ENCODE measurements around the gene AGO3.

Gene AGO3

GRCh38 chr1:35894656-35895055, 36.2 kb upstream of the AGO3 start:
- TF ChIP-seq ZFX (IDR thresholded peaks at IDR 0.05): no peak
- TF ChIP-seq, protein P1, sequence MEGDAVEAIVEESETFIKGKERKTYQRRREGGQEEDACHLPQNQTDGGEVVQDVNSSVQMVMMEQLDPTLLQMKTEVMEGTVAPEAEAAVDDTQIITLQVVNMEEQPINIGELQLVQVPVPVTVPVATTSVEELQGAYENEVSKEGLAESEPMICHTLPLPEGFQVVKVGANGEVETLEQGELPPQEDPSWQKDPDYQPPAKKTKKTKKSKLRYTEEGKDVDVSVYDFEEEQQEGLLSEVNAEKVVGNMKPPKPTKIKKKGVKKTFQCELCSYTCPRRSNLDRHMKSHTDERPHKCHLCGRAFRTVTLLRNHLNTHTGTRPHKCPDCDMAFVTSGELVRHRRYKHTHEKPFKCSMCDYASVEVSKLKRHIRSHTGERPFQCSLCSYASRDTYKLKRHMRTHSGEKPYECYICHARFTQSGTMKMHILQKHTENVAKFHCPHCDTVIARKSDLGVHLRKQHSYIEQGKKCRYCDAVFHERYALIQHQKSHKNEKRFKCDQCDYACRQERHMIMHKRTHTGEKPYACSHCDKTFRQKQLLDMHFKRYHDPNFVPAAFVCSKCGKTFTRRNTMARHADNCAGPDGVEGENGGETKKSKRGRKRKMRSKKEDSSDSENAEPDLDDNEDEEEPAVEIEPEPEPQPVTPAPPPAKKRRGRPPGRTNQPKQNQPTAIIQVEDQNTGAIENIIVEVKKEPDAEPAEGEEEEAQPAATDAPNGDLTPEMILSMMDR (conservative IDR thresholded peaks at IDR 0.05): no peak
- H3K27ac ChIP-seq: no peak overlapping the region

GRCh38 chr1:35899941-35900340, 31.0 kb upstream of the AGO3 start:
- TF ChIP-seq, protein P1 (conservative IDR thresholded peaks at IDR 0.05): no peak
- TF ChIP-seq ZFX (IDR thresholded peaks at IDR 0.05): no peak
- H3K27ac ChIP-seq: no peak overlapping the region

GRCh38 chr1:35901235-35901634, 29.7 kb upstream of the AGO3 start:
- TF ChIP-seq ZFX (IDR thresholded peaks at IDR 0.05): no peak
- TF ChIP-seq, protein P1 (conservative IDR thresholded peaks at IDR 0.05): no peak
- H3K27ac ChIP-seq: no peak overlapping the region

GRCh38 chr1:35902671-35903070, 28.2 kb upstream of the AGO3 start:
- H3K27ac ChIP-seq: no peak overlapping the region
- TF ChIP-seq, protein P1 (conservative IDR thresholded peaks at IDR 0.05): no peak
- no peak for TF ChIP-seq ZFX (IDR thresholded peaks at IDR 0.05)

GRCh38 chr1:35914717-35915116, 16.2 kb upstream of the AGO3 start:
- no peak for TF ChIP-seq ZFX (IDR thresholded peaks at IDR 0.05)
- TF ChIP-seq, protein P1 (conservative IDR thresholded peaks at IDR 0.05): no peak
- H3K27ac ChIP-seq: no peak overlapping the region

DNA sequence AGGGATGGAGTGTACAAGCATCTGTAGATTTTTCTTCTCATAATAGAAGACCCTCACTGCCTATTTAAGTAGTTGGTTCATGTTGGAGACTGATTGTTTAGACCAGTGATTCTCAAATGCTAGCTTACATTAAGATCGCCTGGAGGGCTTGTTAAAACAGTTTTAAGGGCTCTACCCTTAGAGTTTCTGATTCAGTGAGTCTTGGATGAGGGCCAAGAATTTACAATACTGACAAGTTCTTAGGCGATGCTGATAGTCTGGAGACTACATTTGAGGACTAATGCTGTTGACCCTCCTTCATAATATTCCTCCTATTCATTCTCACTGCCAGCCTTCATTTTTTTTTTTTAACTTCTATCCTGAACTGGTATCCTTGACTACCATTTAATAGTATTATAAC, 15.2 kb upstream of the AGO3 start:
- H3K27ac ChIP-seq: no peak overlapping the region
- TF ChIP-seq ZFX (IDR thresholded peaks at IDR 0.05): no peak
- TF ChIP-seq, protein P1 (conservative IDR thresholded peaks at IDR 0.05): no peak

GRCh38 chr1:35923791-35924221, 7.1 kb upstream of the AGO3 start:
- H3K27ac ChIP-seq: no peak overlapping the region
- TF ChIP-seq, protein P1 (conservative IDR thresholded peaks at IDR 0.05): no peak
- TF ChIP-seq ZFX (IDR thresholded peaks at IDR 0.05): no peak
